Dendritic cell treated with granulocyte-macrophage colony-stimulating factor and Interleukin-4, amounts not matched to agents 40 ng/mL and 50 ng/mL, for 4 days (primary cell): Measurements from ENCODE around the gene ZNRF4.

ENCODE experiments used
- H3K27ac Mint-ChIP-seq: one replicate; pipeline ENCODE4 v1.8.0; 2022; ENCODE audit warnings: mild to moderate bottlenecking, mixed read lengths
- H3K27me3 Mint-ChIP-seq: one replicate; pipeline ENCODE4 v1.8.0; 2022; ENCODE audit warnings: mild to moderate bottlenecking, mixed read lengths
- H3K36me3 Mint-ChIP-seq: one replicate; pipeline ENCODE4 v1.8.0; 2022; ENCODE audit warnings: low read depth, mixed read lengths
- H3K4me1 Mint-ChIP-seq: one replicate; pipeline ENCODE4 v1.8.0; 2022; ENCODE audit warnings: low read depth, mixed read lengths
- H3K4me3 Mint-ChIP-seq: one replicate; pipeline ENCODE4 v1.8.0; 2022; ENCODE audit warnings: mild to moderate bottlenecking, moderate library complexity, mixed read lengths
- H3K9me3 Mint-ChIP-seq: one replicate; pipeline ENCODE4 v1.8.0; 2022; ENCODE audit warnings: mixed read lengths
- intact Hi-C: fragments of 100-400 bp; cut with micrococcal nuclease; formaldehyde crosslinking; loops from one replicate; pipeline ENCODE4 v1.15.0; 2022

ZNRF4 gene

GRCh38 chr19:5451494-5451893 is 3.7 kb upstream of the ZNRF4 start:
- Mint-ChIP-seq H3K36me3 (no peaks in the 10 kb centered on the region), H3K4me3 (no peak overlapping the region), H3K27me3 (peaks cover 6% of the 10 kb centered on the region), H3K9me3 (peaks cover 7% of the 10 kb centered on the region), H3K4me1 (peaks cover 5% of the 10 kb centered on the region), H3K27ac (no peak overlapping the region)
- intact Hi-C loops = no loop called here

- H3K27ac Mint-ChIP-seq = no peak overlapping the region
- H3K4me1 Mint-ChIP-seq = peaks cover 5% of the 10 kb centered on the region
- peaks cover 4% of the 10 kb centered on the region for H3K27me3 Mint-ChIP-seq
- no peaks in the 10 kb centered on the region for H3K36me3 Mint-ChIP-seq
- intact Hi-C loops = no loop called here
- H3K9me3 Mint-ChIP-seq = peaks cover 7% of the 10 kb centered on the region
- H3K4me3 Mint-ChIP-seq = no peak overlapping the region
These were observed 2.3 kb upstream of the ZNRF4 start for GRCh38 chr19:5452594-5453565.

DNA sequence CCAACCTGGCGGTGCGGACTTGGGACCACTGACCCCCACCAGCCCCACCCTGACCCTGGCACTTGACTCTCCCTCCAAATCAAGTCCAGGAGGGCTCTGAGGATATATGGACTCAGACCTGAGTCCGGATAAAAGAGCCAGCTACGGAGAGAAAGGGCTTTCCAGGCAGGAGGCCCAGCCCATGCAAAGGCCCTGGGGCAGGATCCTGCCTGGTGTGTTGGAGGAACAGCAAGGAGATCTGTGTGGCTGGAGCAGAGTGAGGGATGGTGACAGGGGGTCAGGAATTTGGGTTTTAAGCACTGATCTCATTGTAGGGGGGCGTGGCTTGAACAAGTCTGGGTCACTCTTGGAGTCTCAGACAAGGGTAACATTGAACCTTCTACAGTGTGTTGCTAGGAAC is 474 bp upstream of the ZNRF4 start:
- intact Hi-C loops = no loop called here
- Mint-ChIP-seq H3K4me1 (peaks cover 5% of the 10 kb centered on the region), H3K9me3 (peaks cover 7% of the 10 kb centered on the region), H3K27me3 (peaks cover 4% of the 10 kb centered on the region), H3K27ac (no peak overlapping the region), H3K4me3 (no peak overlapping the region), H3K36me3 (no peaks in the 10 kb centered on the region)

DNA sequence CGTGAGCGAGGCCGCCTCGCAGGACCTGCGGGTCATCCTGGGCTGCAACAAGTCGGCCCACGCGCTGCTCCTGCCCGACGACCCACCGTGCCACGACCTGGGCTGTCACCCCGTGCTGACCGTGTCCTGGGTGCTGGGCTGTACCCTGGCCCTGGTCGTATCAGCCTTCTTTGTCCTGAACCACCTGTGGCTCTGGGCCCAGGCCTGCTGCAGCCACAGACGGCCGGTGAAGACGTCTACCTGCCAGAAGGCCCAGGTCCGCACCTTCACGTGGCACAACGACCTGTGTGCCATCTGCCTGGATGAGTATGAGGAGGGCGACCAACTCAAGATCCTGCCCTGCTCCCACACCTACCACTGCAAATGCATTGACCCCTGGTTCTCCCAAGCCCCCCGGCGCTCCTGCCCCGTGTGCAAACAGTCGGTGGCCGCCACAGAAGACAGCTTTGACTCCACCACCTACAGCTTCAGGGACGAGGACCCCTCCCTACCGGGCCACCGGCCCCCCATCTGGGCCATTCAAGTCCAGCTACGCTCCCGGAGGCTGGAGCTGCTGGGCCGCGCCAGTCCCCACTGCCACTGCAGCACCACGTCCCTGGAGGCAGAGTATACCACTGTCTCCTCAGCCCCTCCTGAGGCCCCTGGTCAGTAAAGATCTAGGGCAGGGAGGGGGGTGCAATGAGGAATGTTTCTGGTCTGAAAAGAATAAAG is 1.1 kb downstream of the ZNRF4 start:
- no peaks in the 10 kb centered on the region for H3K4me1 Mint-ChIP-seq

GRCh38 chr19:5456841-5457200 is 1.6 kb downstream of the ZNRF4 start:
- H3K4me1 Mint-ChIP-seq = no peaks in the 10 kb centered on the region
- H3K27ac Mint-ChIP-seq = no peak overlapping the region
- intact Hi-C loops = no loop called here
- no peaks in the 10 kb centered on the region for H3K27me3 Mint-ChIP-seq
- no peaks in the 10 kb centered on the region for H3K36me3 Mint-ChIP-seq
- no peak overlapping the region for H3K4me3 Mint-ChIP-seq
- peaks cover 17% of the 10 kb centered on the region for H3K9me3 Mint-ChIP-seq

More for the DNA sequence above, 1.1 kb downstream of the ZNRF4 start:
- Mint-ChIP-seq H3K4me3 (no peak overlapping the region), H3K27me3 (no peaks in the 10 kb centered on the region), H3K36me3 (no peaks in the 10 kb centered on the region), H3K27ac (no peak overlapping the region), H3K9me3 (peaks cover 12% of the 10 kb centered on the region)
- intact Hi-C loops = no loop called here

DNA sequence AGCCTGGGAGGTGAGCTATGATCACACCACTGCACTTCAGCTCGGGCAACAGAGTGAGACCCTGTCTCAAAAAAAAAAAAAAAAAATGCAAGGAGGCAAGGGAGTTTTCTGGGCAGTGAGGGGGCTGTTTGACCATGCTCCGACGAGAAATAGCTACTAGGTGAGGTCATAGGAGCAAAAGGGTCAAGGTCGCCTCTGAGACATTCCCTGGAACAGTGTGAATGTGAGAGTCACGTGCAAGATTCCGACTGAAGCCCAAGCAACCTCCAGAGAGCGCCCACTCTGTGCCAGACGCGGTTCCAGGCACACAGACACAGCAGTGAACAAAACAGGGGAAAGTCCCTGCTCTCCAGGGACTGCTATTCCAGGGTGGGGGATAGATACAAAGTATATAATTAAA is 2.5 kb downstream of the ZNRF4 start:
- H3K36me3 Mint-ChIP-seq = no peaks in the 10 kb centered on the region
- H3K4me1 Mint-ChIP-seq = no peaks in the 10 kb centered on the region
- H3K9me3 Mint-ChIP-seq = peaks cover 20% of the 10 kb centered on the region
- H3K27me3 Mint-ChIP-seq = no peaks in the 10 kb centered on the region
- no peak overlapping the region for H3K4me3 Mint-ChIP-seq
- no peak overlapping the region for H3K27ac Mint-ChIP-seq
- intact Hi-C loops = no loop called here

DNA sequence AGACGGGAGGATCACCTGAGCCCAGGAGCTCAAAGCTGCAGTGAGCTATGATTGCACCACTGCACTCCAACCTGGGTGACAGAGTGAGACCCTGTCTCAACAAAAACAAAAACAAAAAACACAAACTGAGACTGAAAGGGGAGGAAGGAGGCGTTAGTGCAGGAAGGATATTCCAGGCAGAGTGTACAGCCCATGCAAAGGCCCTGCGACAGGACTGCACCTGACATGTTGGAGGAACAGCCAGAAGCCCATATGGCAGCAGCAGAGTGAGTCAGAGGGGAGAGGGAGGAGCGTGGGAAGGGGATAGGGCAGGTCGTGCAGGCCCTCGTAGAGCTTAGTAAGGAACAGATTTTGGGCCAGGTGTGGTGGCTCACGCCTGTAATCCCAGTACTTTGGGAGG is 3.2 kb downstream of the ZNRF4 start:
- Mint-ChIP-seq H3K4me1 (no peaks in the 10 kb centered on the region), H3K27ac (no peak overlapping the region), H3K4me3 (no peak overlapping the region), H3K27me3 (no peaks in the 10 kb centered on the region), H3K9me3 (peaks cover 21% of the 10 kb centered on the region), H3K36me3 (no peaks in the 10 kb centered on the region)
- intact Hi-C loops = no loop called here

DNA sequence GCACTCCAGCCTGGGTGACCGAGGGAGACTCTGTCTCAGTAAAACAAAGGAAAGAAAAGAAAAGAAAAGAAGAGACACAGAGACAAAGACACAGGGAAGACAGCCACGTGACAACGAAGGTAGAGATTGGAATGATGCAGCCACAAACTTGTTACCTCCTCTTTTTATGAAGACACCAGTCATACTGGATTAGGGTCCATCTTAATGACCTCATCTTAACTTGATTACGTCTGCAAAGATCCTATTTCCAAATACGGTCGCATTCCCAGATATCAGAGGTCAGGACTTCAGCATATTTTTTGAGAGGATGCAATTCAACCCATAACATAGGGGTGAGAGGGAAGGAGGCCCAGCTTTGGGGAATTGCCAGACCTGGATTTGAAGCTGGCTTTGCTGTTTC is 4.1 kb downstream of the ZNRF4 start:
- Mint-ChIP-seq H3K4me1 (no peaks in the 10 kb centered on the region), H3K36me3 (no peaks in the 10 kb centered on the region), H3K9me3 (peaks cover 24% of the 10 kb centered on the region), H3K4me3 (no peak overlapping the region), H3K27me3 (no peaks in the 10 kb centered on the region), H3K27ac (no peak overlapping the region)
- intact Hi-C loops = no loop called here

DNA sequence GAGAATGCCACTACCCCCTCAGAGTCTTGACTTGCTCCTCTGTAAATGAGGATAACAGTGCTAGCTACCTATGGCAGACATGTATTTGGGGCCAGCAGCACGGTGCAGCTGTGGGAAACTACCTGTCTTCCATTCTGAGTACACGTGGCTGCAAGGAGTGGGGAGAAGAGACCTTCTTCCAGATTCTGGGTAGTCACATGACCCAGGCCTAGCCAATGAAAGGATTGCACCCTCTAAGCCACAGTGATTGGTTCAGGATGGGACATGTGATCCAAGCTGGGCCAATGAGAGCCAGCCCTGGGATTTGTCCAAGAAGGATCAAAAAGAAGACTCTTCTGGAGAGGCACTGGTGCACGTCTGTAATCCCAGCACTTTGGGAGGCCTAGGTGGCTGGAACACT is 5.5 kb downstream of the ZNRF4 start:
- intact Hi-C loops = no loop called here
- no peak overlapping the region for H3K4me3 Mint-ChIP-seq
- H3K27me3 Mint-ChIP-seq = peaks cover 3% of the 10 kb centered on the region
- H3K27ac Mint-ChIP-seq = no peak overlapping the region
- H3K4me1 Mint-ChIP-seq = no peaks in the 10 kb centered on the region
- H3K9me3 Mint-ChIP-seq = peaks cover 24% of the 10 kb centered on the region
- no peaks in the 10 kb centered on the region for H3K36me3 Mint-ChIP-seq

GRCh38 chr19:5463959-5464358 is 8.7 kb downstream of the ZNRF4 start:
- H3K4me3 Mint-ChIP-seq = no peak overlapping the region
- H3K9me3 Mint-ChIP-seq = peaks cover 24% of the 10 kb centered on the region
- no peaks in the 10 kb centered on the region for H3K4me1 Mint-ChIP-seq
- peaks cover 3% of the 10 kb centered on the region for H3K27me3 Mint-ChIP-seq
- intact Hi-C loops = no loop called here
- H3K27ac Mint-ChIP-seq = no peak overlapping the region
- no peaks in the 10 kb centered on the region for H3K36me3 Mint-ChIP-seq

GRCh38 chr19:5466072-5466471 is 10.9 kb downstream of the ZNRF4 start:
- Mint-ChIP-seq H3K36me3 (no peaks in the 10 kb centered on the region), H3K4me1 (no peaks in the 10 kb centered on the region), H3K9me3 (peaks cover 21% of the 10 kb centered on the region), H3K4me3 (no peak overlapping the region), H3K27me3 (peaks cover 3% of the 10 kb centered on the region), H3K27ac (no peak overlapping the region)
- intact Hi-C loops = no loop called here

DNA sequence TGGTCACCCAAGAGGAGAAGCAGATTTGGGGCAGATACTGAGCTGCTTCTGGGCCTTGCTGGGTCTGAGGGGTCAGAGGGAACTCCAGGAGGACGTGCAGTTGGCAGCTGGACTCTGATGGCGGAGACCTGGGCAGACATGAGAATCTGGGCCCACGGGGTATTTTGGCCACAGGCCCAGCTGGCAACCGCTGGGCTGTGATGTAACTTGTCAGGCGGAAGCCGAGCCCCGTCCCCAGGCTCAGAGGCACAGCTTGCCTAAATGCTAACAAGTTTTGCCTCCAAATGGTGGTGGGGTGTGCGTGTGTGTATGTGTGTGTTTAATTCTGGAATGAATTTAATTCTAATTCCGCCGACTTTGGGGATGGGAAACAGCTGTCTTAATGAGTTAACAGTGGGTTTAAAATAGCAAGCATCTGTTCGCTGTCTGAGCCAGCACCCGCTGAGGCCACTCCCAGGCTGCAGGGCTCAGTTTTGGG is 11.6 kb downstream of the ZNRF4 start:
- Mint-ChIP-seq H3K4me1 (no peaks in the 10 kb centered on the region), H3K27ac (no peak overlapping the region), H3K36me3 (no peaks in the 10 kb centered on the region), H3K9me3 (peaks cover 13% of the 10 kb centered on the region), H3K4me3 (no peak overlapping the region), H3K27me3 (peaks cover 3% of the 10 kb centered on the region)
- intact Hi-C loops = no loop called here

DNA sequence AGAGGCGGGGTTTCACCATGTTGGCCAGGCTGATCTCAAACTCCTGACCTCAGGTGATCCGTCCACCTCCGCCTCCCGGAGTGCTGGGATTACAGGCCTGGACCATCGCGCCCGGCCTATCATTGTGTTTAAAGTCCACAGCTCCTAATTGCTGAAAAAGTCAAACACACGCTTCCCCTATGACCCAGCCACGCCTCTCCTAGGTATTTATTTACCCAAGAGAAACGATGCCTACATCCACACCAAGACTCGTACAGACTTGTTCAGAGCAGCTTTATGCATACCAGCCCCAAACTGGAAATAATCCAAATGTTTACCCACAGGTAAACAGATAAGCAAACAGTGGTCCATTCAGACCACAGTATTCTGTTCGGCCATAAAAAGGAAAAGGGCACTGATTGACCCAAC is 15.1 kb downstream of the ZNRF4 start:
- Mint-ChIP-seq H3K36me3 (no peaks in the 10 kb centered on the region), H3K27me3 (peaks cover 1% of the 10 kb centered on the region), H3K4me1 (no peaks in the 10 kb centered on the region), H3K27ac (no peak overlapping the region), H3K4me3 (no peak overlapping the region), H3K9me3 (no peaks in the 10 kb centered on the region)
- intact Hi-C loops = no loop called here

DNA sequence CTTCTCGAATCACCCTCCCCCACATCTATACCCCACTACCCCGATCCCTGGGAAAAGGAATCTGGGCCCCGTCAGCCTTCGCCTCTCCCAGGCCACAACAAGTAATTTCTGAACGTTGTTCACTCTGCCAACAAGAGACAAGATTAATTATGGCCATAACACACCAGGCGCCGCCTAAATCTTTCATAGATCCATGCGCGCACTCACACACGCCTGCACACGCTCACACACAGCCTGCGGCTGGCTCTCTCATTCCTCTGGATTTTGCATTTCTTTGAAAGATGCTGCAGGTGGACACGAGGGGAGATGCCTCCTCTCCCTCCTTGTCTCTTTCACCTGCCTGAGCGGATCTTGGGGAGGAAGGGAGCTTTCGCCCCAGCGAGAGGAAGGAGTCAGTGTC is 17.1 kb downstream of the ZNRF4 start:
- peaks cover 2% of the 10 kb centered on the region for H3K27me3 Mint-ChIP-seq
- no peak overlapping the region for H3K27ac Mint-ChIP-seq
- H3K4me1 Mint-ChIP-seq = no peaks in the 10 kb centered on the region
- no peaks in the 10 kb centered on the region for H3K9me3 Mint-ChIP-seq
- no peaks in the 10 kb centered on the region for H3K36me3 Mint-ChIP-seq
- H3K4me3 Mint-ChIP-seq = no peak overlapping the region
- intact Hi-C loops = no loop called here
